ENCODE results near the gene OSBPL8.
"Not testable (repeated sequence)": the region's sequence is repeated elsewhere in the genome, so short reads cannot be mapped to it uniquely, and the experiment has no call there.

The OSBPL8 gene

GRCh38 chr12:76410781-76411180, 148.8 kb downstream of the OSBPL8 start:
- DNase-seq = no peak

GRCh38 chr12:76410371-76410770, 149.2 kb downstream of the OSBPL8 start:
- no peak for DNase-seq

GRCh38 chr12:76409074-76409473, 150.5 kb downstream of the OSBPL8 start:
- no peak for DNase-seq

- no peak for DNase-seq
Observed at GRCh38 chr12:76407710-76408109, 151.9 kb downstream of the OSBPL8 start.

- no peak for DNase-seq
Observed at GRCh38 chr12:76402259-76402658, 157.3 kb downstream of the OSBPL8 start.

- no peak for DNase-seq
Observed at GRCh38 chr12:76400136-76400535, 159.4 kb downstream of the OSBPL8 start.

- no peak for DNase-seq
Observed at GRCh38 chr12:76399040-76399439, 160.5 kb downstream of the OSBPL8 start.

- DNase-seq = no peak
Observed at GRCh38 chr12:76398106-76398505, 161.5 kb downstream of the OSBPL8 start.

GRCh38 chr12:76391461-76391860, 168.1 kb downstream of the OSBPL8 start:
- no peak for DNase-seq

GRCh38 chr12:76387614-76388013, 172.0 kb downstream of the OSBPL8 start:
- no peak for DNase-seq

GRCh38 chr12:76384560-76384959, 175.0 kb downstream of the OSBPL8 start:
- no peak for DNase-seq

GRCh38 chr12:76383988-76384387, 175.6 kb downstream of the OSBPL8 start:
- no peak for DNase-seq

- no peak for DNase-seq
Observed at GRCh38 chr12:76379261-76379660, 180.3 kb downstream of the OSBPL8 start.

- not testable (repeated sequence) for DNase-seq
Observed at GRCh38 chr12:76376876-76377275, 182.7 kb downstream of the OSBPL8 start.

GRCh38 chr12:76375939-76376338, 183.6 kb downstream of the OSBPL8 start:
- no peak for DNase-seq

GRCh38 chr12:76375470-76375869, 184.1 kb downstream of the OSBPL8 start:
- DNase-seq = no peak

- no peak for DNase-seq
Observed at GRCh38 chr12:76374386-76375020, 185.1 kb downstream of the OSBPL8 start.

- DNase-seq = no peak
Observed at GRCh38 chr12:76368230-76368629, 191.3 kb downstream of the OSBPL8 start.

GRCh38 chr12:76366163-76366562, 193.4 kb downstream of the OSBPL8 start:
- no peak for DNase-seq

GRCh38 chr12:76364131-76364530, 195.4 kb downstream of the OSBPL8 start:
- not testable (repeated sequence) for DNase-seq

GRCh38 chr12:76360316-76360715, 199.3 kb downstream of the OSBPL8 start:
- no peak for DNase-seq

GRCh38 chr12:76356071-76356470, 203.5 kb downstream of the OSBPL8 start:
- DNase-seq = no peak

- DNase-seq = peak; percentile 94
Observed at GRCh38 chr12:76348079-76348901, 211.3 kb downstream of the OSBPL8 start, which contains the start of gene BBS10. Gene BBS10 (minus strand): TSS chr12:76348415. CDS start chr12:76348358, 57 bp downstream.

GRCh38 chr12:76346798-76347420, 212.7 kb downstream of the OSBPL8 start:
- peak; percentile 82 for DNase-seq
